Measurements from ENCODE around the gene HS3ST3A1.

GRCh38 chr17:13642188-13642587 lies 40.5 kb upstream of the HS3ST3A1 start:
- TF ChIP-seq CTCF (IDR thresholded peaks at IDR 0.05; ENCODE audit: poor library complexity) (no peak), EZH2 (IDR thresholded peaks at IDR 0.05; ENCODE audit: borderline replicate concordance) (no peak)
